22Rv1 (cell line): Measurements from ENCODE around the gene GLB1L2.

Source experiments
- H3K27ac ChIP-seq: fragments of 450-650 bp; 2 replicates; pipeline ENCODE4 v1.5.1; 2017
- CTCF ChIP-seq: fragments of 450-650 bp; IDR thresholded peaks from 2 replicates; pipeline ENCODE4 v1.5.1; 2017; ENCODE audit warnings: mild to moderate bottlenecking
- ZFX ChIP-seq: fragments of 450-650 bp; IDR thresholded peaks from 2 replicates; pipeline ENCODE4 v1.6.1; 2017; ENCODE audit warnings: antibody characterized with exemption, borderline replicate concordance

Gene GLB1L2

GRCh38 chr11:134345237-134345550, 13.4 kb downstream of the GLB1L2 start:
- TF ChIP-seq ZFX (no peak), CTCF (no peak)
- H3K27ac ChIP-seq = no peak overlapping the region

- TF ChIP-seq CTCF (no peak), ZFX (no peak)
- no peak overlapping the region for H3K27ac ChIP-seq
Observed at GRCh38 chr11:134346101-134346975, 14.6 kb downstream of the GLB1L2 start.

- no peak overlapping the region for H3K27ac ChIP-seq
- TF ChIP-seq CTCF = no peak
- no peak for TF ChIP-seq ZFX
Observed at GRCh38 chr11:134346976-134347350, 15.2 kb downstream of the GLB1L2 start.

GRCh38 chr11:134347441-134347840, 15.7 kb downstream of the GLB1L2 start:
- H3K27ac ChIP-seq = no peak overlapping the region
- TF ChIP-seq CTCF (no peak), ZFX (no peak)

GRCh38 chr11:134349109-134349801, 17.5 kb downstream of the GLB1L2 start:
- no peak for TF ChIP-seq ZFX
- no peak for TF ChIP-seq CTCF

GRCh38 chr11:134349802-134350355, 18.1 kb downstream of the GLB1L2 start:
- TF ChIP-seq CTCF (no peak), ZFX (no peak)
- H3K27ac ChIP-seq = no peak overlapping the region

More at GRCh38 chr11:134349109-134349801, 17.5 kb downstream of the GLB1L2 start:
- H3K27ac ChIP-seq = no peak overlapping the region

GRCh38 chr11:134350381-134350780, 18.6 kb downstream of the GLB1L2 start:
- H3K27ac ChIP-seq = no peak overlapping the region
- TF ChIP-seq CTCF = no peak
- TF ChIP-seq ZFX = no peak
